Aorta (tissue), 5 donors: ENCODE measurements around the gene MAML3. TPM values are rescaled to one million over a fixed set of nuclear protein-coding genes. Genes with fewer than 3 reads are reported as not detected.

Experiments used
- ATAC-seq: fragments of 200-7000 bp; cut with Tn5 transposase; one replicate; pipeline ENCODE4 v1.9.1; 2022; ENCODE audit warnings: moderate library complexity; ENCODE audit not compliant: low FRiP score
- DNase-seq, 2 donors: peaks; one replicate each; pipeline ENCODE4 v3.0.0-alpha.2; 2020
- H3K27ac ChIP-seq, 2 donors: one replicate each; pipeline ENCODE4 v1.5.1; 2013; ENCODE audit warnings: low read length in 2 of 2, mild to moderate bottlenecking in 2 of 2, moderate library complexity in 2 of 2, control low read depth in 1 of 2, inconsistent platforms in 1 of 2, low read depth in 1 of 2
- H3K27me3 ChIP-seq, 2 donors: one replicate each; pipeline ENCODE4 v1.6.1; 2013; ENCODE audit warnings: control low read depth in 1 of 2, low read length in 1 of 2, mild to moderate bottlenecking in 1 of 2, moderate library complexity in 1 of 2; ENCODE audit not compliant: insufficient read depth in 2 of 2, control insufficient read depth in 1 of 2
- H3K36me3 ChIP-seq, 2 donors: one replicate each; pipeline ENCODE4 v1.6.1; 2013; ENCODE audit warnings: control low read depth in 1 of 2, low read length in 1 of 2, mild to moderate bottlenecking in 1 of 2; ENCODE audit not compliant: insufficient read depth in 2 of 2, control insufficient read depth in 1 of 2
- H3K4me1 ChIP-seq, 2 donors: one replicate each; pipeline ENCODE4 v1.6.1; 2013; ENCODE audit warnings: low read length in 2 of 2, control low read depth in 1 of 2, mild to moderate bottlenecking in 1 of 2, moderate library complexity in 1 of 2; ENCODE audit not compliant: insufficient read depth in 2 of 2, control insufficient read depth in 1 of 2
- H3K4me3 ChIP-seq, 2 donors: one replicate each; pipeline ENCODE4 v1.5.1; 2013; ENCODE audit warnings: low read length in 2 of 2, control low read depth in 1 of 2, mild to moderate bottlenecking in 1 of 2
- H3K9me3 ChIP-seq: one replicate; pipeline ENCODE4 v1.6.1; 2013; ENCODE audit warnings: mild to moderate bottlenecking, low read length; ENCODE audit not compliant: control insufficient read depth
- WGBS, 2 donors: extraction: QIAGEN DNeasy Blood & Tissue Kit; methylation state at CpG; one replicate each; pipeline ENCODE4 v1.1.7; 2013; 5-methylcytosine and 5-hydroxymethylcytosine counted together
- intact Hi-C, 2 donors: fragments of 100-400 bp; cut with DNase I; formaldehyde crosslinking; loops; one replicate each; pipeline versions ENCODE4 v1.14.2 to v1.15.0; 2022
- polyA plus RNA-seq, 2 donors: library from polyadenylated mRNA; stranded (reverse); fragments of 200-250 nt; gene quantifications; one replicate each; pipeline ENCODE4 v1.2.3, GENCODE V29; 2013
- total RNA-seq, 2 donors: library from RNA; stranded (reverse); fragmentation: NEBNext Ultra II Directional; extraction: Animal tissue kit (Norgen Biotek cat#: 25700); gene quantifications; one replicate each; pipeline ENCODE4 v1.2.1, GENCODE V29; 2021
- donor health status: healthy with polysubstance abuse.
- donor health status: Bipolar disorder and iron deficiency.
- donor health status: DM: no; HTN: no; CAD: no.
- donor health status: DM: no; HTN: no; CAD: no.
- donor health status: DM: yes; HTN: yes; CAD: no.

MAML3 gene
- total and polyA plus RNA-seq, 4 donors, result 0.79 to 10.5 (median 4.9) TPM

GRCh38 chr4:140115140-140115539, 38.8 kb downstream of the MAML3 start:
- Histone ChIP-seq H3K4me1 (no peaks in the 10 kb centered on the region), H3K27ac (no peak overlapping the region), H3K36me3 (no peaks in the 10 kb centered on the region), H3K9me3 (no peaks in the 10 kb centered on the region), H3K27me3 (no peaks in the 10 kb centered on the region), H3K4me3 (no peak overlapping the region)
- ATAC-seq (no peak), DNase-seq (no peak)
- intact Hi-C loops, result no loop called here

DNA sequence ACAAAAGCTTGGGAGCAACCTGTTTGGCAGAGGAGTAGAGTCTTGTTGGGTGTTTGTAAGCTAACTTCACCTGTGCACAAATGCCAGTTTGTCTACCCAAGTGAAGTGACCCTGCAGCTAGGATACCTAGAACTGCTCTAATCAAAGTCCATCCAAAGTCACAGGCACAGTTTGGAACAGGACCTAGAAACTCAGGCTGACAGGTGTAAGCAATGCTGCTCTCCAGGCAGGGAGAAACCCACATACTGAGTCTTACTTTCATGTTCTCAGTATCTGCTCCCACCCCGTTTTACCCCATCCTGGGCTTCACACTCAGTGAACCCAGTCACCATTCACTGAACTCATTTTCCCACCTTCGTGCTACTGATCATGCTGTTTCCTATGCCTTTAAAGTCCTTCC, 40.3 kb downstream of the MAML3 start:
- Histone ChIP-seq H3K4me1 (no peaks in the 10 kb centered on the region), H3K4me3 (no peak overlapping the region), H3K9me3 (no peaks in the 10 kb centered on the region), H3K36me3 (no peaks in the 10 kb centered on the region), H3K27me3 (no peaks in the 10 kb centered on the region), H3K27ac (no peak overlapping the region)
- no peak for ATAC-seq
- 80 to 81% methylated on average over 2 of the region's 2 CpGs for WGBS, 2 donors
- DNase-seq, result no peak
- intact Hi-C loops, result no loop called here

GRCh38 chr4:140112576-140112975, 41.4 kb downstream of the MAML3 start:
- WGBS, 2 donors, result 66 to 71% methylated on average over 2 of the region's 2 CpGs
- no peak for DNase-seq
- Histone ChIP-seq H3K4me1 (no peaks in the 10 kb centered on the region), H3K27ac (no peak overlapping the region), H3K9me3 (no peaks in the 10 kb centered on the region), H3K4me3 (no peak overlapping the region), H3K27me3 (no peaks in the 10 kb centered on the region), H3K36me3 (no peaks in the 10 kb centered on the region)
- ATAC-seq, result no peak
- intact Hi-C loops, result no loop called here

GRCh38 chr4:140111256-140111655, 42.7 kb downstream of the MAML3 start:
- Histone ChIP-seq H3K27me3 (no peaks in the 10 kb centered on the region), H3K4me1 (no peaks in the 10 kb centered on the region), H3K9me3 (no peaks in the 10 kb centered on the region), H3K4me3 (no peak overlapping the region), H3K27ac (no peak overlapping the region), H3K36me3 (no peaks in the 10 kb centered on the region)
- WGBS, 2 donors, result 100% methylated on average over 1 of the region's 1 CpG
- intact Hi-C loops, result no loop called here
- no peak for DNase-seq
- ATAC-seq, result no peak

DNA sequence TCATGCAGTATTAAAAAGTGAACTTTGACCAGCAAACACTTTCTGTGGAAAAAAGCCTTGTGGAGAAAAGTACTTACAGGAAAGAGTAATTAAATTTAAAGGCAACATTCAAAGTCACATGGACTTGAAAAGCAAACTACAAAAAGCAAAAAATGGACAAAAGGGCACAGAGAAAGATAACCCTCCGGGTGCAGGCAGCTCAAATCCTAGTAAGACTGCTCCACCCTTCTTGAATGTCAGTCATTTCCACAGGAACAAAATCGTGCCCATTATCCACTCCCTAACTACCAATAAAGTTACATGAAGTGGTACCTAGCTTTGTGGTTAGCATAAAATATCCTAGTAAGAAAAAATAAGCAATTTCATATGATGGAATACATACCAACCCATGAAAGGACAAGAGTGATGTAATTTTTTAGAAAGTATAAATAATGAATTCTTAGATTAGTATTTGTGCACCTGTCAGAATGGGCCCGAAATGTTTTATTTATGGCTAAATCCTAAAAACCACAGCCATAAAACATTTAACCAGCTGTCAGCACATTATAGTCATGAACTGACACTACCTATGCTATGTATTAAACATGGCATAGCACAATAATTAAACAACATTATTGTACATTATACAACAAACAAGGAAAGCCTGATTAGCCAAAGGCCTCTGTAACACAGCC, 43.3 kb downstream of the MAML3 start:
- Histone ChIP-seq H3K27me3 (no peaks in the 10 kb centered on the region), H3K4me3 (no peak overlapping the region), H3K4me1 (no peaks in the 10 kb centered on the region), H3K9me3 (no peaks in the 10 kb centered on the region), H3K36me3 (no peaks in the 10 kb centered on the region), H3K27ac (no peak overlapping the region)
- ATAC-seq, result no peak
- 78 to 84% methylated on average over 3 of the region's 3 CpGs for WGBS, 2 donors
- DNase-seq, result no peak
- intact Hi-C loops, result no loop called here

GRCh38 chr4:140109737-140110136, 44.2 kb downstream of the MAML3 start:
- DNase-seq, result no peak
- intact Hi-C loops, result no loop called here
- 86 to 89% methylated on average over 7 of the region's 7 CpGs for WGBS, 2 donors
- Histone ChIP-seq H3K4me3 (no peak overlapping the region), H3K9me3 (no peaks in the 10 kb centered on the region), H3K36me3 (no peaks in the 10 kb centered on the region), H3K27ac (no peak overlapping the region), H3K4me1 (no peaks in the 10 kb centered on the region), H3K27me3 (no peaks in the 10 kb centered on the region)
- ATAC-seq, result no peak

DNA sequence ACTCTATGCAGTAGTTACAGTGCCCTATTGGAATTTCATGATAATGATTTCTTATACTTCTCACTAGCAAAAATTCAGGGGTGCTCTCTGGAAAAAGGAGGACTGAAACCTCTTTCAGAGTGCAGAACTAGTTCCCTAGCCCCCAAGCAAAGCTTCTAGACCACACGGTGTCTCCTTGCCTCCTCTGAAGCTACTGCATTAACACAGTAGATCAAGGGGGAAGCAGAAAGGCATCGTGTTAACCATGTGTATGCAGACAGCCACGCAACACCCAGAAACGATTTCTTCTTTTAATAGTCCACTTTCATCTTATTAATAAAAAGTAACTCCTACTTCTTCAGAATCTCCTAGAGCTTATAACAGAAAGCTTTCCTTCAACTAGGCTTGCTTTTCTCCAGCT, 44.7 kb downstream of the MAML3 start:
- Histone ChIP-seq H3K27ac (no peak overlapping the region), H3K27me3 (no peaks in the 10 kb centered on the region), H3K36me3 (no peaks in the 10 kb centered on the region), H3K9me3 (no peaks in the 10 kb centered on the region), H3K4me3 (no peak overlapping the region), H3K4me1 (no peaks in the 10 kb centered on the region)
- WGBS, 2 donors, result 81 to 82% methylated on average over 4 of the region's 4 CpGs
- no peak for DNase-seq
- no peak for ATAC-seq
- intact Hi-C loops, result no loop called here

DNA sequence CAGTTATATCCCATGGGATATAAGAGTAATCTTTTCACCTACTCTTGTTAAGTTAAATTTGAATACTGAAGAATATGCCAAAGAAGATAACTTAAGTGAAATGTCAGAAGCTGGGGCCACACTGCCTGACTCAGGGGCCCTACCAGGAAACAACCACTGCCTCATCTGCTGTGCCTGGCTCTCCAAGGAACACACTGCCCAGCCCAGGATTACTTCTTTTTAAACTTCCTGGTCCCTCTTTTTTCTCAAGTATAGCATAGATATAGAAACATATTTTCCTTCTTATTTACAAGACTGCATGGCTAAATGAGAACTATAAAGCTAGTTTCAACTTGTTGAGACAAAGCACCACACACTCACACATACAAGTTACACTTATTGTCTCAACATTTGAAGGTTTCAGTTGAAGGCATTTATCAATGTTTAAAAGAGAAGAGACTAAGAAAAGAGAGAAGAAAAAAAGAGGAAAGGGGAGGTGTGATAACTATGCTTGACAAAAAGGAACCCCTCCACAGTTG, 45.2 kb downstream of the MAML3 start:
- no peaks in the 10 kb centered on the region for H3K36me3 ChIP-seq
- intact Hi-C loops, result no loop called here
- no peak overlapping the region for H3K4me3 ChIP-seq
- no peaks in the 10 kb centered on the region for H3K27me3 ChIP-seq
- DNase-seq, result no peak
- no peak overlapping the region for H3K27ac ChIP-seq
- no peak for ATAC-seq
- no peaks in the 10 kb centered on the region for H3K4me1 ChIP-seq
- H3K9me3 ChIP-seq, result no peaks in the 10 kb centered on the region

- Histone ChIP-seq H3K4me1 (no peaks in the 10 kb centered on the region), H3K4me3 (no peak overlapping the region), H3K9me3 (no peaks in the 10 kb centered on the region), H3K27me3 (no peaks in the 10 kb centered on the region), H3K36me3 (no peaks in the 10 kb centered on the region), H3K27ac (no peak overlapping the region)
- intact Hi-C loops, result no loop called here
- ATAC-seq, result no peak
- DNase-seq, result no peak
- 47 to 73% methylated on average over 4 of the region's 4 CpGs for WGBS, 2 donors
Observed at GRCh38 chr4:140108243-140108642, 45.7 kb downstream of the MAML3 start.
